Fibroblast of the aortic adventitia (primary cell): Measurements from ENCODE around the gene RNF183. TPM values are rescaled to one million over a fixed set of nuclear protein-coding genes. Genes with fewer than 3 reads are reported as not detected.

ENCODE experiments used
- DNase-seq: peaks from one replicate; pipeline ENCODE4 v3.0.0-alpha.2; 2010; ENCODE audit warnings: low read depth
- H3K4me3 ChIP-seq: 2 replicates; pipeline ENCODE4 v1.5.1; 2011; ENCODE audit warnings: low read depth, mild to moderate bottlenecking, control low read depth, low read length, moderate library complexity
- total RNA-seq: library from RNA; depleted of rRNA; stranded (reverse); fragments of >200 nt; gene quantifications from 2 replicates; pipeline ENCODE4 v1.2.3, GENCODE V29; 2012; ENCODE audit warnings: low replicate concordance
- TF ChIP-seq, protein P1 (sequence below): IDR thresholded peaks from 2 replicates; pipeline ENCODE4 v1.5.1; 2011; ENCODE audit warnings: mild to moderate bottlenecking, low read length, control low read depth, inconsistent platforms; ENCODE audit not compliant: insufficient read depth

Gene RNF183
- total RNA-seq, 1 donor: not detected

DNA sequence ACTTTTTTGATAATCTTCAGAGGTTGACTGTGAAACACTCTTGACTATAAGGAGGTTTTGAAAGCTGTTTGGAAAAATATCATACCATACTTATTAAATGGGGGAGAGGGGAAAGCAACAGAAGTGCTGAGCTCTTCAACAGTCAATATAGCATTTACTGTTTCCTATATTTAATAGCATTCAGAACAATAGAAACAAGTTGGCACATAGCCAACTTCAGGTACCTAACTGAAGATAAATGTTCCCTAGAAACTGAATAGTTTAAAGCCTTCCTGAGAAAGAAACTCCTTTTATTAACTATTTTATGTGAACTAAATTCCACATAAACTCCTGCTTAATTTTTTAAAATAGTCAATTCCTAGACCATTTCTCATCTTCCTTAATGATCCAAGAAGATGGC is 55.5 kb downstream of the RNF183 start:
- DNase-seq: no peak
- H3K4me3 ChIP-seq: no peak overlapping the region
- TF ChIP-seq, protein P1, sequence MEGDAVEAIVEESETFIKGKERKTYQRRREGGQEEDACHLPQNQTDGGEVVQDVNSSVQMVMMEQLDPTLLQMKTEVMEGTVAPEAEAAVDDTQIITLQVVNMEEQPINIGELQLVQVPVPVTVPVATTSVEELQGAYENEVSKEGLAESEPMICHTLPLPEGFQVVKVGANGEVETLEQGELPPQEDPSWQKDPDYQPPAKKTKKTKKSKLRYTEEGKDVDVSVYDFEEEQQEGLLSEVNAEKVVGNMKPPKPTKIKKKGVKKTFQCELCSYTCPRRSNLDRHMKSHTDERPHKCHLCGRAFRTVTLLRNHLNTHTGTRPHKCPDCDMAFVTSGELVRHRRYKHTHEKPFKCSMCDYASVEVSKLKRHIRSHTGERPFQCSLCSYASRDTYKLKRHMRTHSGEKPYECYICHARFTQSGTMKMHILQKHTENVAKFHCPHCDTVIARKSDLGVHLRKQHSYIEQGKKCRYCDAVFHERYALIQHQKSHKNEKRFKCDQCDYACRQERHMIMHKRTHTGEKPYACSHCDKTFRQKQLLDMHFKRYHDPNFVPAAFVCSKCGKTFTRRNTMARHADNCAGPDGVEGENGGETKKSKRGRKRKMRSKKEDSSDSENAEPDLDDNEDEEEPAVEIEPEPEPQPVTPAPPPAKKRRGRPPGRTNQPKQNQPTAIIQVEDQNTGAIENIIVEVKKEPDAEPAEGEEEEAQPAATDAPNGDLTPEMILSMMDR: no peak

Other genes with a start within 250 kb of the RNF183 start
- gene ZFP37, start 246.7 kb downstream of the RNF183 start, total RNA-seq: 0.82 and 3.6 TPM in 2 replicates
- gene SLC31A2, start 152.4 kb downstream of the RNF183 start, total RNA-seq: 7.0 and 8.0 TPM in 2 replicates
- gene FKBP15, start 82.1 kb downstream of the RNF183 start, total RNA-seq: 10.5 and 27.7 TPM in 2 replicates
- 15.2 and 32.9 TPM in 2 replicates for gene SLC31A1, start 81.8 kb downstream of the RNF183 start, total RNA-seq
- 57.1 and 124 TPM in 2 replicates for gene CDC26, start 27.8 kb downstream of the RNF183 start, total RNA-seq
- gene PRPF4, start 27.7 kb downstream of the RNF183 start, total RNA-seq: 24.0 and 25.9 TPM in 2 replicates
- 0.33 and 2.4 TPM in 2 replicates for gene WDR31, start 36.9 kb upstream of the RNF183 start, total RNA-seq
- gene BSPRY, start 46.2 kb upstream of the RNF183 start, total RNA-seq: not detected in 2 replicates
- 7.8 and 9.5 TPM in 2 replicates for gene HDHD3, start 73.6 kb upstream of the RNF183 start, total RNA-seq
- 17.0 and 37.9 TPM in 2 replicates for gene ALAD, start 97.9 kb upstream of the RNF183 start, total RNA-seq
- gene POLE3, start 107.3 kb upstream of the RNF183 start, total RNA-seq: 15.5 and 49.7 TPM in 2 replicates
- gene C9orf43, start 107.4 kb upstream of the RNF183 start, total RNA-seq: 0.63 and 1.7 TPM in 2 replicates
- gene RGS3, start 160.4 kb upstream of the RNF183 start, total RNA-seq: 22.2 and 48.9 TPM in 2 replicates